GM18519 (cell line): ENCODE data around the gene HPGDS.
"Not testable (repeated sequence)": the region's sequence is repeated elsewhere in the genome, so short reads cannot be mapped to it uniquely, and the experiment has no call there.

Experiments
- ATAC-seq: cut with Tn5 transposase; IDR thresholded peaks from one replicate; pipeline ENCODE4 v1.9.1; 2021; ENCODE audit warnings: mild to moderate bottlenecking, moderate library complexity; ENCODE audit not compliant: unreplicated experiment, low FRiP score

Gene HPGDS

GRCh38 chr4:94332983-94333590, 9.5 kb downstream of the HPGDS start:
- no peak for ATAC-seq

- no peak for ATAC-seq
These were observed 12.7 kb downstream of the HPGDS start for GRCh38 chr4:94329933-94330332.

GRCh38 chr4:94325835-94326234, 16.8 kb downstream of the HPGDS start:
- no peak for ATAC-seq

GRCh38 chr4:94319927-94320326, 22.7 kb downstream of the HPGDS start:
- not testable (repeated sequence) for ATAC-seq

GRCh38 chr4:94307231-94307871, 35.3 kb downstream of the HPGDS start:
- no peak for ATAC-seq

GRCh38 chr4:94306713-94307112, 35.9 kb downstream of the HPGDS start:
- no peak for ATAC-seq

GRCh38 chr4:94305466-94306225, 37.0 kb downstream of the HPGDS start:
- ATAC-seq: no peak

GRCh38 chr4:94304365-94304971, 38.2 kb downstream of the HPGDS start:
- ATAC-seq: no peak

GRCh38 chr4:94302191-94302590, 40.4 kb downstream of the HPGDS start:
- no peak for ATAC-seq

- ATAC-seq: no peak
These were observed 43.8 kb downstream of the HPGDS start for GRCh38 chr4:94298725-94299252.

- not testable (repeated sequence) for ATAC-seq
These were observed 47.2 kb downstream of the HPGDS start for GRCh38 chr4:94295473-94295872.

- not testable (repeated sequence) for ATAC-seq
These were observed 48.7 kb downstream of the HPGDS start for GRCh38 chr4:94293981-94294380.

- ATAC-seq: no peak
These were observed 52.4 kb downstream of the HPGDS start for GRCh38 chr4:94290245-94290644.

- no peak for ATAC-seq
These were observed 57.0 kb downstream of the HPGDS start for GRCh38 chr4:94285666-94286065.

GRCh38 chr4:94284889-94285288, 57.7 kb downstream of the HPGDS start:
- ATAC-seq: no peak

GRCh38 chr4:94278781-94279180, 63.9 kb downstream of the HPGDS start:
- ATAC-seq: no peak

GRCh38 chr4:94277534-94277933, 65.1 kb downstream of the HPGDS start:
- no peak for ATAC-seq

- no peak for ATAC-seq
These were observed 66.4 kb downstream of the HPGDS start for GRCh38 chr4:94276204-94276603.

- ATAC-seq: no peak
These were observed 67.7 kb downstream of the HPGDS start for GRCh38 chr4:94274912-94275311.

GRCh38 chr4:94271248-94271647, 71.4 kb downstream of the HPGDS start:
- ATAC-seq: no peak

- ATAC-seq: no peak
These were observed 75.6 kb downstream of the HPGDS start for GRCh38 chr4:94267037-94267436.
